Measurements from ENCODE around the gene COLEC12. TPM values are rescaled to one million over a fixed set of nuclear protein-coding genes. Genes with fewer than 3 reads are reported as not detected.

COLEC12 gene
- total RNA-seq, 1 donor from 2014 or later = 157 TPM

Other genes starting within 250 kb of the COLEC12 start
- gene THOC1, start 232.7 kb downstream of the COLEC12 start, total RNA-seq (ENCODE audit: unreplicated experiment) = 45.8 TPM
- gene CETN1, start 79.7 kb upstream of the COLEC12 start, total RNA-seq (ENCODE audit: unreplicated experiment) = not detected
- 3.8 TPM for gene CLUL1, start 96.3 kb upstream of the COLEC12 start, total RNA-seq (ENCODE audit: unreplicated experiment)
- gene TYMS, start 157.0 kb upstream of the COLEC12 start, total RNA-seq (ENCODE audit: unreplicated experiment) = 61.7 TPM
- gene ENOSF1, start 211.9 kb upstream of the COLEC12 start, total RNA-seq (ENCODE audit: unreplicated experiment) = 31.8 TPM

All from endothelial cell (in vitro differentiated cells).